HG02571 (cell line): ENCODE results near the gene VSTM2B.
"Not testable (repeated sequence)": the region's sequence is repeated elsewhere in the genome, so short reads cannot be mapped to it uniquely, and the experiment has no call there.

Experiments used
- ATAC-seq: cut with Tn5 transposase; IDR thresholded peaks from one replicate; pipeline ENCODE4 v1.9.1; 2021; ENCODE audit warnings: mild to moderate bottlenecking, moderate library complexity; ENCODE audit not compliant: unreplicated experiment

The VSTM2B gene

DNA sequence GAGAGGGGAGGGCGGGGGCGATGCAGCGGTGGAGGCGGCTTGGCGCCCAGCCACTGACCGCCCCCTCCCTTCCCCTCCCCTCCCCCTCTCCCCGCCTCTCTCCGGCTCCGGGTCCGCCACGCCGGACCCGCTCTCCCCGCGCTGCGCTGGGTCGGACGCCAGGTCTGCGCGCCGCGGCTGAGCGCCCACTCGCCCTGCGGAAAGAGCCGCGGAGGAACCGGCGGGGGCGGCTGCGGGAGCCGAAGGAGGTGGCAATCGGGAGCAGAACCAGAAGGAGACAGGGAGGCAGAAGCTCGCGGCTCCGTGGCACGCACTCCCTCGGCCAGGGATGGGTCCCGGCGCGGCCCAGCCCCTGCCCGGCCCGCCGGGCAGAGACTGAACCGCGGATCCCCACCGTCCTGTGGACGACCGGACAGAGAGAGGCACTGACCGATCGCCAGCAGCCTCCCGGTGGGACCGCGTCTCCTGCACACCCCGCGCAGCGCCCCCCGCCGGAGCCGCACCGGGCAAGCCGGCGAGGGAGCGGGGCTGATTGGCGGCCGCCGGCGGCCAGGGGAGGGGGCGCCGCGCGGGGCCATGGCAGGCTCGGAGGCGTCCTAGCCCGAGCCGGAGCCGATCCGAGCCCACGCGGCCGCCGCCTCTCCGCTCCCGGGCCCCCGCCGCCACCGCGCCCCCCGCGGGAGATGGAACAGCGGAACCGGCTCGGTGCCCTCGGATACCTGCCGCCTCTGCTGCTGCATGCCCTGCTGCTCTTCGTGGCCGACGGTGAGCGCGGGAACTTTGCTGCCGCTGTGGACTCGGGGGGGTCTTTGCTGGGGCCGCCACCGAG is at the start of gene VSTM2B:
Gene VSTM2B (plus strand): TSS at position 94 of the 829 bp plus-strand sequence. CDS start 590 bp downstream, at position 684.
- ATAC-seq: no peak

DNA sequence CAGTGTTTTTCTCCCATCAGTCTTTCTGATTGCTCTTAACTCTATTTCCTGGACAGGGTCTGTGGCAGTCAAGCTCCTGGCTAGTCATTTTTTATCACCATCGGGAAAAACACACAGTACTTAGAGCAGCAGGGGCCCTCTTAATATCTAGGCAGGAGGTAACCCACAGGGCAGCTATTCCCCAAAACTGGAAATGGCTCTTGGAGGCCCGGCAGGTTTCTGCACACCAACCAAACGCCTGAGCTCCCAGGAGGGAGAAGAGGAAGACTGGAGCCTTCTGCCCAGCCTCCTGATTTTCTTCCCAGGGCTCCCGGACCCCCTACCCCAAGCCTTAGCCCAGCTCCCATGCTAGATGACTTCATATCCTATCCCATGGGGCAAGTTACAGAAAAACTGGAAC is 49.3 kb upstream of the VSTM2B start:
- no peak for ATAC-seq

DNA sequence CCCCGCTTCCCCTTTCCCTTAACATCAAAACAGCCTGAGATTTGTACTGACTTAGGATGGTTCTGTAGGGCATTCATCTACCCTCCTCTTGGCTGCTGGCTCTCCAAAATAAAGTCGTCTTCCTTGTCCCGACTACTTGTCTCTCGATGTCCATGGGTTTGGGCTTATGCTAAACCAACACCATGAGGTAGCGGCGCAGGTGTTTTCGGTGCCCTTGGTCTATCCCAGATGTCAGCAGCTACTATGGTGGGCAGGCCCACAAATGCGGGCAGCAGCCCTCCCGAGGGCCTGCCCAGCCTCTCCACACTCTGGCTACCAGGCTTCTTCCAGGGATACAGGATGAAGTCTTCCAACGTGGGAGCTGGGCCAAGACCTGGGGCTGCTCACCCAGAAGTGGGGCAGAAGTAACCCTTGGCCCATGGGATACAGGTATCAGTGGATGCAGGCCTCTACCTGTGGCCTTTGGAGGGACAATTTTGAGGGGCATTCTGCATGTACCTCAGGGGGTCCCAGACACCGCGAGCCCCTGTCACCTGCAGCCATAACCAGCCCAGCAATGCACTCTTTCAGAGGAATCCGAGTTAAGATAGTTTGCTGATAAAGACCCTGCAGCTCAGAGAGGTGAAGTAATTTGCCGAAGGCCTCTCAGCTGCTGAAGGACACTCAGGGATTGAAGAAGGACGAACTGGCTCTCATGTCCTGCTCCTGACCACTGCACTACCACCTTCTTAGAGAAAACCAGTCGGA is 47.8 kb upstream of the VSTM2B start:
- ATAC-seq: no peak

DNA sequence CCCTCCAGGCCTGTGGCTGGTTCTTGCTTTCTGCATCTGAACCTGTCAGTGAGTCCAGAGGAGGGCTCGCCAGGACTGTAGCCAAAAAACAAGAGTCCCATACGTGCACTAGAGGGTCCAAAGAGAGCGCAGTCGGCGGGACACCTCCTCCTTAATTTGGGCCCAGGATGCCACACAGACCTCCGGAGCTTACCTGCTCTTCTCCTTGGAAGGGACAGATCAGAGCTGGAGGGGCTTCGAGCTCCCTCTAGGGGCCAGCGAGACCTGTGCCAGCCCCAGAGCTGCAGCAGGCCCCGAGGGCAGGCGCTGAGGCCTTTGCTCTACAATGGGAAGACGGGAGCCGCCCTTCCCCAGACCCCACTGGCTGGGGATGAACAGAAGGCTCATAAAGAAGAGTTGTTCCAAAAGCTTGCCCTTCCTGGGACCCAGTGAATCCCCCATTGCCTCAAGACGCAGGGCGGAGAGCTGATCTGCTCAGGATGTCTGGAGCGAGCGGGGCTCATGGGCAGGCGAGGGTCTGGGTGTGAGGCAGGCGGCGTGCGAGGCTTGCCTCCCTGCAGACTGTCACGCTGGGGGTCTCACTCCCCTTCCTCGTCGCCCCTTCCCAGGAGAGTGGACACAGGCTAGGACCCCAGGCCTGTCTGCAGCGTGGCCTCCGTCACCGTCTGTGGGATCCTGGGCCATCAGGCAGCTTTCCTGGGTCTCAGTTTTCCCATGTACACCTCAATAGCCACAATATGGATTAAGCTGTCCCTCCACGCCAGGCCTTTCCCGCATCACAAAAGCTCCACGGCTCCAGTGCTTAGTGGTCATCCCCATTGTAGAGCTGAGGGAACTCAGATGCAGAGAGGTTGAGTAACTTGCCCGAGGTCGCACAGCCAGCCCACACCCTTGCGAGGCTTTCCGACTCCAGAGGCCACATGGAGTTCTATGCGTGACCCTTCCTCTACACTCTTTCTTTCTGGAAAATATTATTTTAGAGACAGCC is 46.9 kb upstream of the VSTM2B start:
- ATAC-seq: no peak

DNA sequence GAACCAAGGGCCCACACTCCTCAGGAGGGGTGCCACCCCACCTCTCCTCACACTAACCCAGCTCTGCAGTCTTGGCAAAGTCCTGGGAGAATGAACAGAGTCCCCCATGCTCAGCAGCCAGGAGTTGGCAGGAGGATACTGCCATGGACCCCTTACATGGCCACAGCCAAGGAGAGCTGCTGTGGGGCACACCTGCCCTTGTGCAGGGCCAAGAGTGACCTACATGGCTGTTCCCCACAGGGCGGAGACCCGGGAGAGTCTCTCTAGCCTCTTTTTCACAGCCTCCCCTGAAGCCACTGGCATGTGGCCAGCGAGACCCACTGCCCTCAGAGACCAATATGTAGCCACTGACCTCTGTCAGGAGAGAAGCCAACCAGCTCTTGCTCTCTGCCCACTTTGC is 45.9 kb upstream of the VSTM2B start:
- no peak for ATAC-seq

DNA sequence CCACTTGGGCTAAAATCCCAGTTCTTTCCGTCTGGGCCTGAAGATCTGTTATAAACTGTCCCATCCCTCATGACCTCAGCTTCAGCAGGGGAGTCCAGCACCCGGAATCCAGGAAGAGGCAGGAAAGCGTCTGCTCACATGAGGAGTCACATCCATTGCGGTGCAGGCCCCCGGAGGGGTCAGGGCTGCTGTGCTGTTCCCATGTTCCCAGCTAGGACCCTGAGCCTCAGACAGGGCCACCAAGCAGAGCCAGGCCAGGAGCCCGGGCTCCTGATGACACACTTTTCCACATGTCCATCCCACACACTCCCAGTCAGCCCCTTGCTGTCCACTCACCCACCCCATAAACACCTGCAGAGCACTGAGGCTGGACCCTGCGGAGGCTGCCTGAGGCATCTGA is 45.3 kb upstream of the VSTM2B start:
- no peak for ATAC-seq

DNA sequence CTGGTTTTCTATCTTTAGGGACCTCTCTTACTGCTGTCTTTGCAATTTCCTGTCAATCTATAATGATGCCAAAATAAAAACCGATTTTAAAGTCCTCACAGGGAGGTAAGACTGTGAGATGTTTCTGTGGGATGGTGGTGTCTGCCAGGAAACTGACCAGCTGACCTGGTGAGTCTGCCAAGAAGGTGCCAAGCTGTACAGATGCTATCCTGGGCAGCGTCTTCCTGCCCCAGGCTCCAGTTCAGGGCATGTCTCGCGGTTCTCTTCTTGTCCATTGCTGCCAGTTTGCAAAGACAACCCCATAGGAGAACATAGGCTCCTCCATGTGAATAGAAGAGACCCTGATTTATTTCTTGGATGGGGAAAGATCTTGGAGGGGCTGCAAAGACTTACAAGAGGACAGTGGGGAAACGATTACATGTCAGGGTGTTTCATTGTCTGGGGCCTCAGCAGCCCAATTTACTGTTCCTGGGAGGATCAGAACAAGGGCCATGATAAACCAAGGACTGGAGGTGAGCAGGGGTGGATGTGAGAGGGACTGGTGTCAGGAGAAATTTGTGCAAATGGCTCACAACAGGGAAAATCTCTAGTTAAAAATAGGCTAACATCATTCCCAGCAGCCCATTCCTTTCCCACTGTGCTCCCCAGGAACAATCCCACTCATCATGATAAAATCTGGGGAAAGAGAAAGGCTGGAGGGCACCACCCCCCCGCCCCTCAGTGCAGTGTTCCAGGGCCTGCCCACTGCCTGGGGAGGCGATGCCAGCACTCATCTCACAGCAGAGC is 42.7 kb upstream of the VSTM2B start:
- no peak for ATAC-seq

DNA sequence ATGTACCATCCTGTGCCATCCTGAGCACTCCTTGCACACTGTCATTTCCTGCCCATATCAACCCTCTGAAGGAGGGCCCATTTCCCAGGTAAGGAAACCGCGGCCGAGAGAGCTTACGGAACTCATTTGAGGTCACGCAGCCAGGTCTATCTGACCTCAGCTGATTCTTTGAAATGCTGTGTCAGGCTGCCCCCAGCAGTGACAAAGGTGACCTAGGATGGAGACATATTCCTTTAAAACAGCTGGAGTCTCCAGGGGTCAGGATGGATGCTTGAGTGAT is 42.2 kb upstream of the VSTM2B start:
- ATAC-seq: no peak

DNA sequence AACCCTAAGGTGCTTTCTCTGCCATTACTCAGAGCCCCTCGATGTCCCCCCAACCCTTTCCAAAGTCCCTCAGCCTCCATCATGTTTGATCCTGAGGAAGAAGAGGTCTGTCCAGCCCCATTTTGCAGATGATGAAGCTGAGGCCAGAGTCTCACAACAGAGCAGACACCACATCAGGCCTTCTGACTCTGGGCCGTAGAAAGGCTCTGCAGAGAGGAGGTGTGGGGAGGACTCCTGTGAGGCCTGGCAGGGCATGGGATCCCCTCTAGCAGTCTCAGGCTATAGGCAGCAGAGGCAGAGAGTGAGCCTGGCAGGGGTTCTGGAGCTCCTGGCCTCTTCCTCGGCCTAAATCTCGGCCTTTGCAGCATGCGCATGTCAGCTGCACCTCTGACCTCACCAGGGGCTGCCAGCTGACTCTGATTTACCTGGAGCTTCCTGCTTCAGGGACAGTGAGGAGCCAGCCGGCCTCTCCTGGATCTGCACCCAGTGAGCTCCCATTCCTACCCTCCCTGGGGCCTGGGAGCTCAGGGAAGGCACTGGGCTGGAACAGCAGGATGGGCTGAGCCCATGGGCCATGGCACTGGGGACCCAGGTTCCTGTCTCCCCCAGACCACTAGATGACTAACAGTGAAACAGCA is 41.7 kb upstream of the VSTM2B start:
- ATAC-seq: no peak

DNA sequence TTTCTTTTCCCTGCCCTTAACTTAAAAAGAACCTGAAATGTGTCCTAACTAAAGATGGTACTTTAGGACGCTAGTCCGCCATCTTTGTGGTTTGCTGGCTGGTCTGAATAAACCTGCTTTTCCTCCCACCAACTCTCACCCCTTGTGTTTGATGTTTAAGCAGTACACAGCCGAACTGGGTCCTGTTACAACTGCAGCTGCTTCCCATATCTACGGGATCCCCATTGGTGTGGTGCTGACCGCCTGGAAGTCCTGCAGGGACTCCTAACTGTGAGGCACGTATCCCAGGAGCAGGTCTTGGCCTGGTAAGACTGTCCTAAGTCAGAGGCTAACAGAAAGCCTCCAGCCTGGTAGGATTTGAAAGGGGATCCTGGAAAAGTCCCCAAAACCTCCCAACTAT is 40.9 kb upstream of the VSTM2B start:
- ATAC-seq: no peak

DNA sequence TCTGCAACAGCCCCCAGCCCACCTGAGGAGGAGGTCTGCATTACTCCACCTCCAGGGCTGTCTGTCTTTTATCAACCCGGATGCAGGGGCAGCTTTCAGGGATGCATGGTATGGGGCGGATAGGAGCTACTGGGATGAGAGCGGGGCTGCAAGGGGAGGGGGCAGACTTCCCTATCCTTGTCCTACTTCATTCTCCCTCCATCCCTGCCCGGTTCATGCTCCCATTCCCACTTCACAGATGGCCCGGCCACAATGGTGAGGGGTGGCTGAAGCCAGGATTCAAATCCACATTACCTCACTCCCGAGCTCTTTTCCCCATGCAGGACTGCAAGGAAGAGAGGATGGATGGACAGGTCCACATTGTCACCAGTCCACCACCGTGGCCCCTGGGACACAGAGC is 40.5 kb upstream of the VSTM2B start:
- ATAC-seq: no peak

DNA sequence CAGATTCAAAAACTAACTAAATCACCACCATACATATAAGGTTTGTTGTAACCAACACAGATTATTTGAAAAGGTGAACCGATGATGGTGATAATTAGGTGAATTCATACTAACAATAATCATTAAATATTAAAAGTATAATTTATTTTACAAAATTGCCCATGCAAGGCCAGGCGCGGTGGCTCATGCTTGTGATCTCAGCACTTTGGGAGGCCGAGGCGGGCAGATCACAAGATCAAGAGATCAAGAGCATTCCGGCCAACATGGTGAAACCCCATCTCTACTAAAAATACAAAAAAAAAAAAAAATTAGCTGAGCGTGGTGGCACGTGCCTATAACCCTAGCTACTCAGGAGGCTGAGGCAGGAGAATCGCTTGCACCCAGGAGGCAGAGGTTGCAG is 38.8 kb upstream of the VSTM2B start:
- ATAC-seq: not testable (repeated sequence)

DNA sequence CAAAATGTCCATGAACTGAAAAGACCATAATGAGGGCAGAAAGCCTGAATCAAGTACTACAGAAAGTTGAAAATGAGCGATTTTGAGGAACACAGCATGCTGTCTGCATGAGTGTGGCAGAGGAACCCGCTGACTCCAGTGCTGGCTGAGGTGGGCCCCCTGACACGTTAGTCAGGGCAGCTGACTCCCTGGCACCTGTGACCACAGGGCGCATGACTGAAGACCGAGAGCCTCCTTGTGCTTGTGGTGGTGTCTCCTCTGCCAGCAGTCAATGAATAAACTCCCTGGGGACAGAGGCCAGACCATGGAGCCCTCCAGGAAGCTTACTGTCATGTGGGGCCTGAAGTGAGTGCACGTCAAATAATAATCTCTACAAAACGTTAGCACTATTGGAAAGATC is 38.4 kb upstream of the VSTM2B start:
- ATAC-seq: no peak

DNA sequence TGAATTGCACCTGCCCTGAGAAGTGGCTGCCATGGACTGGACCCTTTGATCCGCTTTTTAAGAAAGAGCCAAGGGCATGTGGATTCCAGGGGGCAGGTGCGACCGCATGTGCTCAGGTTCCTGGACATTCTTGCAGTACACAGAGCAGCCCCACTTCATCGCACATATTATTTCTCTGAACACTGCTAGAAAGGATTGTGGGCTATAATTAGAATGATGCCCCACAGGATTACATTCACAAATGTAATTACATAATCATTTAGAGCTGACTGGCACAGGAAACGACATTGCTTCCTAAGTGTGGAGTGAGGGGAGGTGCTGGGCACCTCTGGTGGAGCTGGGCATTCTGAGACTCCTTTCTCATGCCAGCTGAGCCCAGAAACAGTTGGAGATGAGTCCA is 37.5 kb upstream of the VSTM2B start:
- no peak for ATAC-seq

DNA sequence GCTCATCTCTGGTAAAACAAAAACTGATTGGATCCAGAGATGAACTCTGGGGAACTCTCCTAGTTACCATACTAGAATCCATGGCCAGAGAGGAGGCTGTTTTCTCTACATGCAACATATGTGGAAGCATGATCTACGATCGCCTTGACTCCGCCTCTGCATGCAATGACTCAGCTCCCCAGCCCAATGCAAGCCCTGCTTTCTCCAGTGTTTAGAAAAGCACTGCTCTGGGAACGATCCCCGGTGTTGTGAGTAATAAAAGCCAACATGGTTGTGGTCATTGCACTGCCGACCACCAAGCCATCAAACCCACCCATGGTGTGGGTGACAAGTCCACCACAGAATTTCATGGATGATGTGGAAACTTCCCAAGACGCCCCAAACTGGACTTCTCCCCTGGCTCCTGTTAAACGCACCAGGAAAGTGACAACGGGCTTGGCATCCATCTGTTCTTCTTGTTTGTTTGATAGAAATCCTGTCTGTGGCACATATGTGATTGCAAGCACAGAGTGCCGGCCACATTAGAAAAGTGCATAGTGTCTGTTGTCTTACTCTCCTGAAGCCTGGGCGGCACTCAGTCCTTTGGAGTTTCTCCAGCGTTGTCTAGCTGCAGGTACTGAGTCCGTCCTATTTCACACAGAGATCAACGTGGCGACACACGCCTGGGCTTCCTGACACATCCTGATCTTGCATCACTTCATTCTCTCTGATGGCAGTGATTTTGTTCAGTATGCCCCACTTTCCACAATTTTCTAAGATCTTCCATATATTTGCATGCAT is 36.4 kb upstream of the VSTM2B start:
- no peak for ATAC-seq

DNA sequence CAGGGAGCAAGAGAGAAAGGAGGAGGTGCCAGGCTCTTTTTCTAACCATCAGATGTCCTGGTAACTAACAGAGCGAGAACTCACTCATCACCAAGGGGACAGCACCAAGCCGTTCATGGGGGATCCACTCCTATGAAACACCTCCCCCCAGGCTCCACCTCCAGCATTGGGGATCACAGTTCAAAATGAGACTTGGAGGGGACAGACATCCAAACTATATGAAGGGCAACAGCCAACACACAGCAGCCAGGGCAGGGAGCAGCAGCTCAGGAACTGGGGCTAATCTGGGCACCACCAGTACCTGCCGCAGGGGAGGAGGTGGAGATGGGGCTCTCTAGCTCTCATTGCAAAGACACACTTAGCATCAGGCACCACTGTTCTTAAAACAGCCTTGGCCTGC is 34.3 kb upstream of the VSTM2B start:
- ATAC-seq: no peak

DNA sequence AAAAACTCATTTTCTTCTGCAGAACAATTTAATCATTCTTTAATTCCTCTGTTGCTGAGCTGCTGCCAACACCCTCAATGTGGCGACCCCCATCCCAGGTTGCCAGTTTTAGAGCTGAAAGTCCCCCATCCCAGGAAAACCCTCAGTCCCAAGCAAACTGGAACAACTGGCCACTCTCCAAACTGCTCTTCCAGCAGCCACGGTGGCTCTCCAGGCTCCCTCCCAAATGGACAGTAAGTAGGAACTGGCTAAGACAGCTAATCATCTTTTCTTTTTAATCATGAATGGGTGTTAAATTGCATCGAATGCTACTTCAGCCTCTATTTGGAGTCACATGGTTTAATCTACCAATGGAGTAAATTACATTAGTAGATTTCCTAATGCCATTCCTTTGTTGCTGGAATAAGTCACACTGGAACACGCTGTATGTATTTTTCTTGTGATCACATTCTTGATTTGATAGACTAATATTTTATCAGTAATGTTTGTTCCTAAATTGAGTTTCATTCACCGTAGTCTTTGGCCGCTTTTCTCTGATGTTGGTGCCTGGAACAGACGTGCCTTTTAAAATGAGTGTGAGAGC is 33.7 kb upstream of the VSTM2B start:
- no peak for ATAC-seq

DNA sequence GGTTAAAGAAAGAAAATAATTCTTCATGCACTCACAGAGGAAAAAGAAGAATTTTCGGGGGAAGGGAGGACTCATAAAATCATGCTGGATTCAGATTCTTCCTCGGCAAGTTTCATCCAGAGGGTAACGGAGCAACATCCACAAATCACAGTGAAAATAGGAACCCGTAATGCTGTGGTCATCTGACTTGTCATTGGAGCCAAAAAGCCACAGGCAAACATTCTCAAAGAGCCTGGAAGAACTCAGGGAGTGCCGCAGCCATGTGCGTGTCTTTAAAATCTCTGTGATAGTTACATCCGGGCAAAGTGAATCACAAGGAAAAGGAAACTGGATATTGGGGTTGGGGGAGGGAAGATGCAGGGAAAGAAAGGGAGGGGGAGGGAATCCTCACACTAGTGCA is 33.0 kb upstream of the VSTM2B start:
- ATAC-seq: no peak

DNA sequence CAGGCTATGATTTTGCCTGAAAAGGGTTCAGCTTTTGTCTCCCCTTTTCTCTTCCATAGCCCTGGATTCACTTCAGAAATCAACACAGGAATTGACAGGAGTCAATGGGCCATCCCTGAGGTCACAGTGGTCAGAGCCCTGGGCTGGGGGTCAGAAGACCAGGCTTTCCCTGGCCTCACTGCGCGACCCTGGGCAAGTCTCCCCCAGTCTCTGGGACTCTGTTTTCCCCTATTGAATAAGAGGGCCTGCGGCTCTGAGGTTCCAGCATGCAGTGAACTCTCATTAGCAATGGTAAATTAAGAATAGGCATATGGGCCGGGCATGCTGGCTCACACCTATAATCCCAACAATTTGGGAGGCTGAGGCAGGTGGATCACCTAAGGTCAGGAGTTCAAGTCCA is 30.7 kb upstream of the VSTM2B start:
- ATAC-seq: no peak
